ENCODE measurements around the gene TMEM35A.

- TF ChIP-seq CTCF (IDR thresholded peaks at IDR 0.05), result no peak
- TF ChIP-seq POLR2AphosphoS5 (IDR thresholded peaks at IDR 0.05), result no peak
Observed at GRCh38 chrX:101029665-101030064, 49.0 kb upstream of the TMEM35A start.
